ENCODE data around the gene CALCOCO2. TPM values are rescaled to one million over a fixed set of nuclear protein-coding genes. Genes with fewer than 3 reads are reported as not detected.
"Not testable (repeated sequence)": the region's sequence is repeated elsewhere in the genome, so short reads cannot be mapped to it uniquely, and the experiment has no call there.

CALCOCO2 gene
- 78.6 TPM for polyA plus RNA-seq (2013, experiment 1 of 2; ENCODE audit: insufficient read length)
- polyA plus RNA-seq (2013, experiment 2 of 2; ENCODE audit: insufficient read length), result 75.2 TPM

DNA sequence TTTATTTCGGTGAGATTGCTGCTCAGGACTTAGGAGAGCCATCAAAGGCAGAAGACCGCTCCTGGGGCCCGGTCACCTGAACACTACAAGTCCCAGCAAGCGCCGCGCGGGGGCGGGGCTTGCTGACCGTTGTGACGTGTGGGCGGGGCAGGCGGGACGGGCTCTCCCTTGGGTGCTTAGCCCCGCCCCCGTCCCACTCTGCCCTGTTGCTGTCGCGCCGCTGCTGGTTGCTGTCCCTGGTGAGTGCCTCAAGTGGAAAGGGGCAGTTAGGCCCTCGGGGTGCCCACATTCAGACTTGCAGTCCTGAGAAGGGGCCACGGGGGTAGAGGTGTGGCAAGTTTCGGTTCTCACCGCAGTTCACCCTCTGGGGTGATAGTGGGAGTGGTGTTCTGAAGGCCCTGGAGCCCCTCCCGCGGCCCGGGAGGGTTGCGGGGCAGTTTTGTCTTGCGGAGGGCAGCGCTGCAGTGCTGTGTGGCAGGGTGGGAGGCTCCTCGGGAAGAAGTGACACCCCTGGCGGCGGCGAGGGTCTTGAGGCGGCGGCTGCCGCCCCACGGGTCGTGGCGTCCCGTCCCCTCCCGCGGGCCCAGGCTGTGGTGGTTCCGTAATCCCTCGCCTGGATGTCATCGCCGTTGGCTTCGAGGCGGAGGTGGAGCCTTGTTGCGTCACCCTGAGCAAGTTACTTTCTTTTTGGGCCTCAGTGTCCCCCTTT, at the start of gene CALCOCO2:
TSS of gene CALCOCO2 (plus strand) at position 196 of the 709 bp plus-strand sequence. CDS start 10,673 bp downstream, outside the sequence.
- DNase-seq, result peak; percentile 90

DNA sequence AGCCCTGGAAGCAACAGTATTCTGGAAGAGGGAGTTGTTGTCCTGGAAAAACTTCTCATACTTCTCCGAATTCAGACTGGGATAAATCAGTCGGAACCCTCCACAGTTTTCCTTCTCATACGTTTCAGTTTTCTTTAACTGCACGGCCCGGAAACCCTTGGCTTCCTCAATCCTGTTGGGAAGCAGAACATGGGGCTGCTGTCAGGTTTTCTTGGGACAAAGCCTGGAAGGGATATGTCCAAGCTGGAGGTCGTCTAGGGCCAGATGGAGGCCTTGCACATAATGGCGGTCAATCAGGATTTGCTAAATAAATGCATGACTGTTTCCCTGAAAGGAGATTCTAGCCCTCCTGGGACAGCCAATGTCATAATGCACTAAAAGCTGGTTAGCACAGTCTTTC, 43.0 kb upstream of the CALCOCO2 start:
- DNase-seq, result no peak

DNA sequence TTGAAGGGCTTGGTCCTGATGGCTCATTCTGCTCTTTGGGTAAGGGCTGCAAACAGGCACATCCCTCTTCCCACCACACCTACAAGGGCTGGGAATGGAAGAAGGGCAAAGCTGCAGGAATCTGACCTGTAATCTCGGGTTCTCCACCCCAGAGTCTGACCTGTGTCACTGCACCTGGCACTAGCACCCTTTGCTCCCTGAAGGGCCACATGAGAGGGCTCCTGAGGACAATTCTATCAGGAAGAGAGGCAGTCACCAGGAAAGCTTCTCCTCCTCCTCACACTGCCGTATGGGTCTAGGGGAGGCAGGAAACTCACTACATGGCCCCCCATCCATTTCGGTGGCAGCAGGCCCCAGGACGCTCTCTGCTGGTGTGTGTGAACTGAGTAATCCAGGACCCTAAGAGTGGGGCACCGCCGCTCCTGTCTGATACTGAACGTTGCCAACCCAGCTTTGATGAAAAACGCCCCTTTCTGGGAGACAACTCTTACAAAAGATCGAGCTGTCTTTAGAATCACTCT, 40.2 kb upstream of the CALCOCO2 start:
- DNase-seq, result no peak

GRCh38 chr17:48791128-48792032, 39.5 kb upstream of the CALCOCO2 start:
- DNase-seq, result peak; percentile 81

DNA sequence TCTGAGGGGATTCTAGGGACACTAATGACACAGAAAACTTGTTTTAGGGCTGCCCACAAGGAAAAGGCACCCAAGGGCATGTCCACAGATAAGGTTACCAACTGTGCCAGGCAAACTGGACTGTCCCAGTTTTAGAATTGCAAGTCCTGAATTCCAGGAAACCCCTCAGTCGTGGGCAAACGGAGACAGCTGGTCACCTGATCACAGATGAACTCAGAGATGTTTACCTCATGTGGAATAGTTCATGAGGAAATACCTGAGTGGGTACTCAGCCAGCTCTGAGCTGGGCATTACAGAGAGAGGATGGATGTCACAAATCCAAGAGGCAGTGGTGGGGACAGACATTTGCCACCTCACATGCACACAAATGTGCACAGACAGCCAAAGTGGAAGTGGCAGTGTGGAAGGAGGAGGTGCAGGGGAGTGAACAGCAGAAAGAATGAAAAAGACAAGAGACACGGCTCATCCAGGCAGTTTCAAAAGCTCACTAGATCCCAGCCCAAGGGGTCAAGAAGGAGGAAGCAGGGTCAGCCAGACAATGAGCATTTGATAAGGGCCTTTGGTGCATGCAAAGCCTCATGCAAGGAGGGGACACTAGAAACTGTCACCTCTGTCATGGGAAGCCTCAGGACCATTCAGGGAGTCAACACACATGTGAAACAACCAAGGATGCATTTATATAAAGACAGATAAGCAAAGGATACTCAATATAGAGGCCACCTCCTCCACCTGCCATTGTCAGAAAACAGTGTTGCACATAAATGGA, 38.6 kb upstream of the CALCOCO2 start:
- DNase-seq, result no peak

DNA sequence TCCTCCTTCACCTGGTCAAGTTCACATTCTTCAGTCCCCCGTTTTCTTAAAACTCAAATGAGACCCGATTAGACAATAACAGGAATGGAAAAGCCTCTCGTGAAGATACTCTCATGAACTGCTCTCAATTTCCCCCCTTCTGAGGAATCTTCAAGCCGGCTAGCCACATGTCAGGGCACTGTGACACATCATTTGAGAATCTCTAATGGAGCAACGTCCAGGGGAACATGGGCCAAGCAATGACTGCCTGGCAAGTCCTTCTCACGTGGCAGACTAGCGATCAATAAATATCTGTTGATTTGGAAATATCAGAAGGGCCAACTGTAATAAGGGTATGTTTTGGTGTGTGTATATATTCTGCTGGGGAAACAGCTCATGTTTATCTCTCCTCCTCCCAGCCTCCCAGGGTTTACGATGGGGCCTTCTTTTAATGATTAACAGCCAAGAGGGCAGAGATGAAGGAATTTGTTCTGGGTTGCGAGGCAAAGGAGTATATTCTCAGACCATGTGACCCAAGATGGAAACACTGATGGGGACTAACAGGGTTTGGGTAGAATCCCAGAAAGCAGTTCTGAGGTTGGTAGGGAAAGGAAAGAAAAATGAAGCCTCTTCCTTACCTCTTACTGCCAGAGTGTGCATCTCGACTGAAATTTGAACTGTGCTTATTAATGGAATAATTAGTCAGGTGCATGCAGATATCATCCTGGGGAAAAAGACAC, 35.2 kb upstream of the CALCOCO2 start:
- peak; percentile 81 for DNase-seq

- not testable (repeated sequence) for DNase-seq
Measured at GRCh38 chr17:48796163-48796522, 34.7 kb upstream of the CALCOCO2 start.

GRCh38 chr17:48799069-48799723, 31.6 kb upstream of the CALCOCO2 start:
- DNase-seq, result no peak

GRCh38 chr17:48800626-48801217, 30.1 kb upstream of the CALCOCO2 start:
- DNase-seq, result no peak

DNA sequence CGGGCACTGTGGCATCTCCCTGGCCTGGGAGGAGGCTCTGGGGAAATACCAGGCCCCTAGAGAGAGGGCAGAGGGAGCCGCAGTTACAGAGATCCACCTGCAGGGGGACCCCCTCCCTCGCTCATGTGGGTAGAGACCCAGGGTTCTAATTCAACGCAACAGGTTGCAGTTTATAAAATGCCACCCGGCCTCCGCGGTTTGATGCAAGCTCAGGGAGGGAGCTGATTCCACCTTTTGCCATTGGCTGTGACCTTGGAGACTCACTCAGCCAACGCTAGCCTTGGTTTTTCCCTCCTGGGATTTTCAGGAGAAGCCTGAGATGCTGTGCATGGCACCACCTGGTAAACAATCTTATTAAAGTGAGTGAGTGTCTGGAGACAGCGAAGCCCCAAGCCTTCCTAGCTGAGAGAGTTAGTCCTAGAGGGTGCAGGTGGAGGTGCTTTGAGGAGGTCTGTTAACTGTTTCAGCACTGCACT, 25.9 kb upstream of the CALCOCO2 start:
- DNase-seq, result peak; percentile 37

- DNase-seq, result no peak
Measured at GRCh38 chr17:48809182-48809581, 21.7 kb upstream of the CALCOCO2 start.

DNA sequence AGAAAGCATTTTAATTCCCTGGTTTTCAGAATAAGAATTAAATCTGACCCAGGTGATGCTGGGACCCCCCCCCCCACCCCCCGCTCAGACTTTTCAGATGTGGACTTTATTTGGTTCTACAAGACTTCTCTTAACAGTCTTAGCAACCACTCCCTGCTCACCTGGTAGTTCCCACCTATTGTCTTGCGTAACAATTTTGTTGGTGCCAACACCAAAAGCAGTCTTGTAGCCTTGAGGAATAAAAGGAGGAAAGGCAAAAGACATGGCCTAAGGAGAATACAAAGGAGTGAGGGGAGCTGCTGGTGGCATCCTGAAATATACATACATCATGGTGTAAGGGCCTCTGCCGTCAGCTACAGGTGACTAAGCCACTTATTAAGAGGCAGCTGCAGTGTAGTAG, 18.8 kb upstream of the CALCOCO2 start:
- no peak for DNase-seq

- DNase-seq, result peak; percentile 26
Measured at GRCh38 chr17:48814504-48814903, 16.3 kb upstream of the CALCOCO2 start.

GRCh38 chr17:48815311-48815710, 15.5 kb upstream of the CALCOCO2 start:
- no peak for DNase-seq

DNA sequence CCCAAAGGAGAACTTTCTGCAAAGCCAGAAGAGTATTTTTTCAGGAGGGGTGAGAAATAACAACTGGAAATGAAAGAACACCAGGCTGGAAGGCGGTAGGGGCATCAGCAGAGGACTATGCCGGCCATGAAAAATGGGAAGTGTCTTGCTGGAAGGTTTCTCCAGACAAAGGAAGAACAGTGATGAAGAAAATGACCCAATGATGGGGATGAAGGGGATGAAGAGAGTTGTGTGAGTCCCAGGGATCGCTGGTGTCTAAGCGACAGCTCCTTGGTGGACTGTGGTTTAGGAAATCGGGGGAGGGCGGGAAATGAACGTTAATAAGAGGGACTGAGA, 14.4 kb upstream of the CALCOCO2 start:
- no peak for DNase-seq

GRCh38 chr17:48816774-48817590, 13.9 kb upstream of the CALCOCO2 start, which contains the start of gene TTLL6:
TSS of gene TTLL6 (minus strand) at chr17:48817229. CDS start at chr17:48817072, 157 bp downstream.
- DNase-seq, result peak; percentile 45

- DNase-seq, result no peak
Measured at GRCh38 chr17:48818361-48818841, 12.4 kb upstream of the CALCOCO2 start.

DNA sequence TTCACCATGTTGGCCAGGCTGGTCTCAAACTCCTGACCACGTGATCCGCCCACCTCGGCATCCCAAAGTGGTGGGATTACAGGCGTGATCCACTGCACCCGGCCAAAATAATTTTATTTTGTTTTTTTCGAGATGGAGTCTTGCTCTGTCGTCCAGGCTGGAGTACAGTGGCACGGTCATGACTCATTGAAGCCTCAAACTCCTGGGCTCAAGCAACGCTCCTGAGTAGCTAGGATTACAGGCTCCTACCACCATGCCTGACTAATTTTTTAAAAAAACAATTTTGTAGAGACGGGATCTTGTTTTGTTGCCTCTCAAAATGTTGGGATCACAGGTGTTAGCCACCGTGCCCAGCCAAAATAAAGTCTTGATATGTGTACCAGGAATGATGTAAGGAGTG, 11.4 kb upstream of the CALCOCO2 start:
- DNase-seq, result no peak

GRCh38 chr17:48820936-48821335, 9.9 kb upstream of the CALCOCO2 start:
- DNase-seq, result not testable (repeated sequence)

Data from fibroblast of skin of abdomen (primary cell).